Measurements from ENCODE around the gene IYD. TPM values are rescaled to one million over a fixed set of nuclear protein-coding genes. Genes with fewer than 3 reads are reported as not detected.
A peak's percentile ranks its signal among the peaks of the same experiment; 100 is the strongest.

Gene IYD
- total RNA-seq, 1 experiment from 2014 or later = not detected

DNA sequence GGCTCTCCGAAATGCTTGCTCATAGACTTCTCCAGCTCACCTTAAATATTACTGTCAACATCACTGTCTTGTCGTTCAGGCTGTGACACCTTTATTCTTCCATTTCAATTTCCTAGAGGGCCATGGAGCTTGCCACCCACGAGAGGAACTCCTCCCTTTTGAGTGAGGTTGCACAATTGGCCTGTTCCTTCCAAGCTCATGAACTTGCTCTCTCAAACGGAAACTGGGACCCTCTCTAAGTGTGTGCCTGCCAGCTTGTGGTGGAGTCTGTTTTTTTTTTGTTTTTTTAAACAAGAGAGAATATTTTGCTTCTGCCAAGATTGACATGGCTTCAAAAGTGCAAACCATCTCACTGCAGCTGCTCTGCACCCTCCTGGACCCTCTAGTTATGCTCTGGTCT, 19.3 kb upstream of the IYD start:
- no peak overlapping the region for H3K27ac Mint-ChIP-seq (ENCODE audit: low read depth, unreplicated experiment)
- no TSS peak for BruUV-seq (replicated peaks)
- H3K4me3 Mint-ChIP-seq (ENCODE audit: unreplicated experiment) = no peak overlapping the region
- ChIA-PET POLR2A (no interaction called here), CTCF (interaction anchor here (1.0 to 1.8 kb wide), 3 partner anchors 15 to 269 kb away, joined by 4 to 5 read pairs (median 4); no protein-coding TSS in a partner anchor)
- H3K9me3 Mint-ChIP-seq (ENCODE audit: unreplicated experiment) = no peaks in the 10 kb centered on the region
- DNase-seq (ENCODE audit: unreplicated experiment) = no peak
- H3K27me3 Mint-ChIP-seq (ENCODE audit: insufficient read depth, unreplicated experiment) = no peaks in the 10 kb centered on the region
- peaks cover 12% of the 10 kb centered on the region for H3K4me1 Mint-ChIP-seq (ENCODE audit: insufficient read depth, unreplicated experiment)
- intact Hi-C loops (cut with micrococcal nuclease) = no loop called here
- TF ChIP-seq, protein P1, sequence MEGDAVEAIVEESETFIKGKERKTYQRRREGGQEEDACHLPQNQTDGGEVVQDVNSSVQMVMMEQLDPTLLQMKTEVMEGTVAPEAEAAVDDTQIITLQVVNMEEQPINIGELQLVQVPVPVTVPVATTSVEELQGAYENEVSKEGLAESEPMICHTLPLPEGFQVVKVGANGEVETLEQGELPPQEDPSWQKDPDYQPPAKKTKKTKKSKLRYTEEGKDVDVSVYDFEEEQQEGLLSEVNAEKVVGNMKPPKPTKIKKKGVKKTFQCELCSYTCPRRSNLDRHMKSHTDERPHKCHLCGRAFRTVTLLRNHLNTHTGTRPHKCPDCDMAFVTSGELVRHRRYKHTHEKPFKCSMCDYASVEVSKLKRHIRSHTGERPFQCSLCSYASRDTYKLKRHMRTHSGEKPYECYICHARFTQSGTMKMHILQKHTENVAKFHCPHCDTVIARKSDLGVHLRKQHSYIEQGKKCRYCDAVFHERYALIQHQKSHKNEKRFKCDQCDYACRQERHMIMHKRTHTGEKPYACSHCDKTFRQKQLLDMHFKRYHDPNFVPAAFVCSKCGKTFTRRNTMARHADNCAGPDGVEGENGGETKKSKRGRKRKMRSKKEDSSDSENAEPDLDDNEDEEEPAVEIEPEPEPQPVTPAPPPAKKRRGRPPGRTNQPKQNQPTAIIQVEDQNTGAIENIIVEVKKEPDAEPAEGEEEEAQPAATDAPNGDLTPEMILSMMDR (IDR thresholded peaks at IDR 0.05; ENCODE audit: unreplicated experiment) = no peak
- H3K36me3 Mint-ChIP-seq (ENCODE audit: insufficient read depth, unreplicated experiment) = no peaks in the 10 kb centered on the region

DNA sequence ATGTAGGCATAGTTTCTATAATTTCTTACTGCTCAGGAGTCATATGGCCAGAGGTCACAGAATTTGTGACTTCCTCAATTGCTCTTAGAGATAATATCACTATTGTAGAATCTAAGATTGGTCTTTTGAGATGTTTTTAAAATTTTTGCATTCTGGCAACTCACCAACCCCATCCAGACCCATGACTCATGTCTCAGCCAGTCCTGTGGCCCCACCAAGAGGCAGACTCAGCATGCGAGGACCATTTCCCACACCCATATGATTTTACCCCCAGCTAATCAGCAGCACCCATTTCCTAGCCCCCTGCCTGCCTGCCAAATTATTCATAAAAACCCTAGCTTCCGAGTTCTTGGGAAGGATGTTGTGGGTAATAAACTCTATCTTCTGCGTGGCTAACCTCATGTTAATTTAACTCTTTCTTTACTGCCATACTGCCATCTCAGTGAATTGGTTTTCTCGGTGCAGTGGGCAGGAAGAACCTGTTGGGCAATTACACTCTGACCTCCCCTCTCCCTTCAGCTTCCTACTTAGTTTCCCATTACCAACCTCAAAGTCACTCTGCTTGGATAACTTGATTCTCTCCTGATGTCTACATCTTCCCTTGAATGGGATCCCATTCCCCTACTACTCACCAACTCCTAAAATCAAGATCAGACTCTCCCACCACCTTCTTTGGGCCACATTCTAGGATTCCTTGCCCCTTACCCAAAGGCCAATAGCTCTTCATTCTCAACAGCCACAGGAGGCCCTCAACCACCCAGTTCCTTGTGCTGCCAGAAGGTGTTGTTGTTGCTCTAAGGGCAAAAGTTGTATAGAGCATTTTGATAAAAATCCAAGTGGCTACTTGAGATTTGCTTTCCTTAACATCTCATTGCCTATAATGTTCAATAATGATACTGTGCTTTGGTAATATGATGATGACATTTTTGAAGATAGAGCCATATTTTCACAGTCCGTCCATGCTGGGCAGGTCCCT, 16.2 kb upstream of the IYD start:
- peaks cover 8% of the 10 kb centered on the region for H3K4me1 Mint-ChIP-seq (ENCODE audit: insufficient read depth, unreplicated experiment)
- H3K9me3 Mint-ChIP-seq (ENCODE audit: unreplicated experiment) = no peaks in the 10 kb centered on the region
- ChIA-PET CTCF (interaction anchor here (0.6 to 1.7 kb wide), 4 partner anchors 15 to 880 kb away, joined by 3 to 7 read pairs (median 4); no protein-coding TSS in a partner anchor), POLR2A (interaction anchor here (1.5 kb wide), 1 partner anchor 12 kb away, joined by 7 read pairs; no protein-coding TSS in a partner anchor)
- H3K36me3 Mint-ChIP-seq (ENCODE audit: insufficient read depth, unreplicated experiment) = no peaks in the 10 kb centered on the region
- no TSS peak for BruUV-seq (replicated peaks)
- DNase-seq (ENCODE audit: unreplicated experiment) = peak; percentile 29
- intact Hi-C loops (cut with micrococcal nuclease) = loop anchor here (1.0 kb wide), 1 partner anchor 27 kb away; no protein-coding TSS in a partner anchor
- H3K4me3 Mint-ChIP-seq (ENCODE audit: unreplicated experiment) = no peak overlapping the region
- no peak overlapping the region for H3K27ac Mint-ChIP-seq (ENCODE audit: low read depth, unreplicated experiment)
- no peaks in the 10 kb centered on the region for H3K27me3 Mint-ChIP-seq (ENCODE audit: insufficient read depth, unreplicated experiment)
- TF ChIP-seq, protein P1 (IDR thresholded peaks at IDR 0.05; ENCODE audit: unreplicated experiment) = no peak

DNA sequence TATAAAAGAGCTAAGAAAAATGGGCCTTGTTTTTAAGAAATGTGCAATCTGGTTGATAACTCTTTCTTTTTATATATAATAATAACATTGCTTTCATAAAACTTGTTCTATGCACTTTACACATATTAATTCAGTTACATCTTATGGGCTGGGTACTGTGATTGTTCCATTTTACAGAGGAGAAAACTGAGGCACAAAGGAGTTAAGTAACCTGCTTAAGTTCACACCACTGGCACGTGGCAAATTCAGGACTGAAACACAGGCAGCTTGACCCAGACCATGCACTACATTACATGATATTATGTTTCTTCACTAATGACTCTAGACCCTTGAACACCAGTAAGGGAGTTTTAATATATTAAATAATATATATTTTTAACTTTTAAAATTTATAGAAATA, 15.4 kb upstream of the IYD start:
- Mint-ChIP-seq H3K27me3 (ENCODE audit: insufficient read depth, unreplicated experiment) (no peaks in the 10 kb centered on the region), H3K4me3 (ENCODE audit: unreplicated experiment) (no peak overlapping the region), H3K27ac (ENCODE audit: low read depth, unreplicated experiment) (no peak overlapping the region), H3K4me1 (ENCODE audit: insufficient read depth, unreplicated experiment) (peaks cover 8% of the 10 kb centered on the region), H3K36me3 (ENCODE audit: insufficient read depth, unreplicated experiment) (no peaks in the 10 kb centered on the region), H3K9me3 (ENCODE audit: unreplicated experiment) (no peaks in the 10 kb centered on the region)
- POLR2A ChIA-PET = interaction anchor here (1.5 kb wide), 1 partner anchor 11 kb away, joined by 7 read pairs; no protein-coding TSS in a partner anchor
- intact Hi-C loops (cut with micrococcal nuclease) = no loop called here
- CTCF ChIA-PET = interaction anchor here (0.6 to 1.7 kb wide), 3 partner anchors 16 to 313 kb away, joined by 3 to 7 read pairs (median 4); no protein-coding TSS in a partner anchor
- no peak for DNase-seq (ENCODE audit: unreplicated experiment)
- no TSS peak for BruUV-seq (replicated peaks)
- TF ChIP-seq, protein P1 (IDR thresholded peaks at IDR 0.05; ENCODE audit: unreplicated experiment) = no peak

Measured in MCF 10A (cell line).